CD4-positive, CD25-positive, alpha-beta regulatory T cell (primary cell): ENCODE measurements around the gene ANXA2. TPM values are rescaled to one million over a fixed set of nuclear protein-coding genes. Genes with fewer than 3 reads are reported as not detected.
A peak's percentile ranks its signal among the peaks of the same experiment; 100 is the strongest.

ENCODE experiments used
- ATAC-seq, 2 donors: fragments of 150-1000 bp; cut with Tn5 transposase; one replicate each; pipeline ENCODE4 v1.10.0; 2021; ENCODE audit warnings: low read depth in 2 of 2, moderate number of reproducible peaks in 2 of 2, moderate library complexity in 1 of 2
- DNase-seq, 3 donors: peaks; one replicate each; pipeline versions ENCODE4 v3.0.0 to v3.0.0-alpha.2; 2012 to 2022; ENCODE audit warnings: mixed read lengths in 1 of 3
- H3K27ac ChIP-seq: one replicate; pipeline ENCODE4 v1.7.0; 2013; ENCODE audit warnings: mild to moderate bottlenecking, low read length; ENCODE audit not compliant: insufficient read depth, poor library complexity, severe bottlenecking
- H3K27me3 ChIP-seq: one replicate; pipeline ENCODE4 v1.7.0; 2013; ENCODE audit warnings: low read length; ENCODE audit not compliant: control insufficient read depth, insufficient read depth
- H3K36me3 ChIP-seq: one replicate; pipeline ENCODE4 v1.7.0; 2013; ENCODE audit warnings: mild to moderate bottlenecking, low read length, moderate library complexity; ENCODE audit not compliant: control insufficient read depth, insufficient read depth
- H3K4me1 ChIP-seq: 2 replicates; pipeline ENCODE4 v1.7.0; 2013; ENCODE audit warnings: mild to moderate bottlenecking, low read length; ENCODE audit not compliant: insufficient read depth, control insufficient read depth, poor library complexity, severe bottlenecking
- H3K4me3 ChIP-seq: one replicate; pipeline ENCODE4 v1.7.0; 2013; ENCODE audit warnings: low read depth, mild to moderate bottlenecking, low read length, moderate library complexity
- H3K9me3 ChIP-seq, 2 experiments: 1 replicate in 1 of 2; 2 replicates in 1 of 2; pipeline ENCODE4 v1.7.0; 2013; ENCODE audit warnings: low read length in 2 of 2, mild to moderate bottlenecking in 1 of 2, moderate library complexity in 1 of 2; ENCODE audit not compliant: control insufficient read depth in 2 of 2
- H3K27ac Mint-ChIP-seq, 3 donors: one replicate each; pipeline ENCODE4 v1.8.0; 2020 to 2022; ENCODE audit warnings: mild to moderate bottlenecking in 3 of 3, mixed read lengths in 3 of 3, moderate library complexity in 2 of 3
- H3K27me3 Mint-ChIP-seq: one replicate; pipeline ENCODE4 v1.8.0; 2022; ENCODE audit warnings: mild to moderate bottlenecking, mixed read lengths
- H3K36me3 Mint-ChIP-seq: one replicate; pipeline ENCODE4 v1.8.0; 2020; ENCODE audit warnings: mixed read lengths
- H3K4me1 Mint-ChIP-seq, 4 donors: one replicate each; pipeline ENCODE4 v1.8.0; 2020 to 2022; ENCODE audit warnings: mixed read lengths in 4 of 4, mild to moderate bottlenecking in 1 of 4
- H3K4me3 Mint-ChIP-seq, 4 donors: one replicate each; pipeline ENCODE4 v1.8.0; 2020 to 2022; ENCODE audit warnings: mild to moderate bottlenecking in 4 of 4, mixed read lengths in 4 of 4, moderate library complexity in 3 of 4
- H3K9me3 Mint-ChIP-seq, 7 donors: one replicate each; pipeline ENCODE4 v1.8.0; 2020 to 2022; ENCODE audit warnings: mixed read lengths in 7 of 7, mild to moderate bottlenecking in 3 of 7, moderate library complexity in 2 of 7
- polyA plus RNA-seq, 4 donors: library from polyadenylated mRNA; unstranded; fragments of 300-500 nt; fragmentation: Illumina TruSeq; gene quantifications; one replicate each; pipeline ENCODE4 v1.2.3, GENCODE V29; 2021
- total RNA-seq: library from RNA; stranded (reverse); gene quantifications from one replicate; pipeline ENCODE4 v1.2.3, GENCODE V29; 2022

ANXA2 gene
- 261 TPM for total RNA-seq
- 1,000 to 10,000 TPM in 2 of 4 donors, 100 to 1,000 TPM in 2; 681 to 1,236 (median 896) TPM for polyA plus RNA-seq

DNA sequence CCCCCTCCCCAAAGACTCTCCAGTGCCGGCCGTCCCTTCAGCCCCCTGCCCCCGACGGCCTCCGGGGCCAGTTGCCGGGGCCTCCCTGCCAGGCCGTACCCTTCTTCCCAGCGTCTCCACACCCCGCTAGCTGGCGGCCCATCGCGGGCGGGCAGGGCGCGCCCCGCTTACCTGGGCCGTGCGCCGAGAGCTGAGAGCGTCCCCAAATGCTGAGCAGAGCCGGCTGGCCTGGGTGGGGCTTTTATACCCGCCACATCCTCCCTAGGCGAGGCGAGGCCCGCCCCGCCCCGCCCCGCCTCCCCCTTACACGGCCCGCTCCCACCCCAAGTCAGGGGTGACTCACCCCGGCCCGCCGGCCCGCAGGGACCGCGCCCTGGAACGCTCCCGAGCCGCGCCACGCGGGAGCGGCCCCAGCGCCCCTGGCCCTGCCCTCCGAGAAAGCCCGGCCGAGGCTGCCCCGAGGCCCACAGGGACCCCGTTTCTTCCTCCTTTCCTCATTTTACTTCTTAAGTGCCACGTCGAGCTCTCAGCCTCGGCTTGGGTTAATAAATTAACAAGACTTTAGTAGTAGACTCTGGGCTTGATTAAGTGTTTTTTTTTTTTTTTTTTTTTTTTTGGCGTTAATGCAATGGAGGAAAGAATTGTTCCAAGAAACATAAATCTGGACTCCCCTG is at the start of gene ANXA2:
Gene ANXA2, minus strand, starts transcription at position 215 of the 674 bp plus-strand sequence. CDS start 11,911 bp downstream, outside the sequence.
- H3K4me1 Mint-ChIP-seq = peaks cover 24 to 57% (median 43%) of the 10 kb centered on the region in 4 donors

GRCh38 chr15:60444289-60444912 is 46.6 kb upstream of the ANXA2 start:
- H3K36me3 ChIP-seq = peaks cover 39% of the 10 kb centered on the region
- peak in 1 of 3 donors; percentile 6 for DNase-seq
- H3K27ac Mint-ChIP-seq = no peak overlapping the region
- no peak overlapping the region for H3K4me3 Mint-ChIP-seq
- no peaks in the 10 kb centered on the region for H3K9me3 Mint-ChIP-seq
- H3K27ac ChIP-seq = no peak overlapping the region
- H3K27me3 Mint-ChIP-seq = no peaks in the 10 kb centered on the region
- no peaks in the 10 kb centered on the region for H3K27me3 ChIP-seq
- peaks cover 6 to 12% (median 9%) of the 10 kb centered on the region in 4 donors for H3K4me1 Mint-ChIP-seq
- peaks cover 31% of the 10 kb centered on the region for H3K36me3 Mint-ChIP-seq
- H3K9me3 ChIP-seq = no peaks in the 10 kb centered on the region
- H3K4me3 ChIP-seq = no peak overlapping the region
- no peaks in the 10 kb centered on the region for H3K4me1 ChIP-seq
- ATAC-seq = no peak

More for the DNA sequence above, at the start of gene ANXA2:
- Mint-ChIP-seq H3K27ac (peak within 1 kb of the TSS; percentile 94 to 100 (median 95)), H3K9me3 (peaks cover 0 to 8% (median 0%) of the 10 kb centered on the region in 7 donors), H3K36me3 (peaks cover 20% of the 10 kb centered on the region), H3K27me3 (no peaks in the 10 kb centered on the region), H3K4me3 (peak within 1 kb of the TSS; percentile 94 to 98 (median 96))
- Histone ChIP-seq H3K4me1 (peaks cover 51% of the 10 kb centered on the region), H3K9me3 (no peaks in the 10 kb centered on the region), H3K36me3 (peaks cover 11% of the 10 kb centered on the region), H3K4me3 (peak within 1 kb of the TSS; percentile 89), H3K27ac (peak within 1 kb of the TSS; percentile 81), H3K27me3 (no peaks in the 10 kb centered on the region)
- DNase-seq = peak; percentile 79 to 93 (median 82)
- ATAC-seq = peak; percentile 80

- Mint-ChIP-seq H3K9me3 (no peaks in the 10 kb centered on the region), H3K4me3 (no peak overlapping the region), H3K27me3 (no peaks in the 10 kb centered on the region), H3K4me1 (peaks cover 6 to 13% (median 9%) of the 10 kb centered on the region in 4 donors), H3K27ac (no peak overlapping the region), H3K36me3 (peaks cover 26% of the 10 kb centered on the region)
- no peak overlapping the region for H3K4me3 ChIP-seq
- no peaks in the 10 kb centered on the region for H3K4me1 ChIP-seq
- no peak for ATAC-seq
- no peaks in the 10 kb centered on the region for H3K9me3 ChIP-seq
- H3K27me3 ChIP-seq = no peaks in the 10 kb centered on the region
- H3K27ac ChIP-seq = no peak overlapping the region
- H3K36me3 ChIP-seq = peaks cover 25% of the 10 kb centered on the region
- no peak for DNase-seq
These were observed 45.0 kb upstream of the ANXA2 start for GRCh38 chr15:60442763-60443162.

GRCh38 chr15:60442031-60442650 is 44.4 kb upstream of the ANXA2 start:
- Mint-ChIP-seq H3K4me1 (peaks cover 6 to 13% (median 9%) of the 10 kb centered on the region in 4 donors), H3K27ac (peak overlapping the region in 1 of 3 donors; percentile 67), H3K27me3 (no peaks in the 10 kb centered on the region), H3K9me3 (no peaks in the 10 kb centered on the region), H3K4me3 (no peak overlapping the region), H3K36me3 (peaks cover 24% of the 10 kb centered on the region)
- DNase-seq (no peak), ATAC-seq (no peak)
- H3K36me3 ChIP-seq = peaks cover 20% of the 10 kb centered on the region
- no peaks in the 10 kb centered on the region for H3K9me3 ChIP-seq
- H3K4me3 ChIP-seq = no peak overlapping the region
- no peaks in the 10 kb centered on the region for H3K27me3 ChIP-seq
- no peaks in the 10 kb centered on the region for H3K4me1 ChIP-seq
- no peak overlapping the region for H3K27ac ChIP-seq

DNA sequence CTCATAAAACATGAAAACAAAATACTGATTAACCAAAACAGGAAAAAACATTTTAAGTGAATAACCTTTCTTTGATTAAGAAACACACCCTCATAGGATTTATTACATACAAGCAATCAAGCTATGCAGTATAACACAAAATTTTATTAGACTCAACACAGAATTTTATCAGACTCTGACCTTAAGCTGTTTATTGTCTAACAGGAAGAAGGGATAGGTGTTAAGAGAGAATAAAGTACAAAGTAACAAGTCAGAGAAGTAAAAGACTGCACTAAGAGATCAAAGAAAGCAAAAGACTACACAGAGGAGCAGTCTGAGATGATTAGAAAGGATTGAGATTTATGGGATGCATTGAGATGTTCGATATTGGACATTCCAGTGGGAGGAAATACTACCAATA is 43.5 kb upstream of the ANXA2 start:
- H3K36me3 Mint-ChIP-seq = peaks cover 16% of the 10 kb centered on the region
- DNase-seq = no peak
- no peaks in the 10 kb centered on the region for H3K4me1 ChIP-seq
- H3K27me3 Mint-ChIP-seq = no peaks in the 10 kb centered on the region
- no peaks in the 10 kb centered on the region for H3K27me3 ChIP-seq
- no peak overlapping the region for H3K4me3 ChIP-seq
- H3K9me3 ChIP-seq = no peaks in the 10 kb centered on the region
- no peak for ATAC-seq
- H3K27ac ChIP-seq = no peak overlapping the region
- H3K9me3 Mint-ChIP-seq = no peaks in the 10 kb centered on the region
- H3K4me1 Mint-ChIP-seq = peaks cover 6 to 13% (median 9%) of the 10 kb centered on the region in 4 donors
- H3K36me3 ChIP-seq = peaks cover 18% of the 10 kb centered on the region
- H3K4me3 Mint-ChIP-seq = no peak overlapping the region
- peak overlapping the region in 2 of 3 donors; percentile 1 to 16 for H3K27ac Mint-ChIP-seq

DNA sequence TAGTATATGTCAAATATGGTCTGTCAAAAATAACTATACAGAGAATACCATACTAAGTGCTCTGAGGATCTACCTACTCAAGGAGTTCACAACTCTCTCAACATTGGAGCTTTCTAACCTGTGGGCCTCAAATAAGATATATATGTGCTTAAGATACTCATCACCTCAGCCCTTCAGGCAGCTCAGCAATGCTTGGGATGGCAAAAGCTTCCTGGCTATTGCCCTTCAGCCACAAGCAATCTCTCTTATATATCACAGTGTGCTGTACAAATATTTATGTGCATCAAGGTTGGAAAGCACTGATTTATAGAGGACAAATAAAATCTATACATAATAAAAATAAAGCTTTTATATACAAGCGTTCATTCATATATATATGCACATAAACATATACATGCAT is 40.9 kb upstream of the ANXA2 start:
- Histone ChIP-seq H3K27me3 (no peaks in the 10 kb centered on the region), H3K4me1 (no peaks in the 10 kb centered on the region), H3K9me3 (no peaks in the 10 kb centered on the region), H3K36me3 (peaks cover 30% of the 10 kb centered on the region), H3K27ac (no peak overlapping the region), H3K4me3 (no peak overlapping the region)
- no peak overlapping the region for H3K4me3 Mint-ChIP-seq
- ATAC-seq = no peak
- H3K27me3 Mint-ChIP-seq = no peaks in the 10 kb centered on the region
- DNase-seq = no peak
- H3K4me1 Mint-ChIP-seq = peaks cover 6 to 19% (median 12%) of the 10 kb centered on the region in 4 donors
- H3K27ac Mint-ChIP-seq = no peak overlapping the region
- H3K36me3 Mint-ChIP-seq = peaks cover 17% of the 10 kb centered on the region
- no peaks in the 10 kb centered on the region for H3K9me3 Mint-ChIP-seq

DNA sequence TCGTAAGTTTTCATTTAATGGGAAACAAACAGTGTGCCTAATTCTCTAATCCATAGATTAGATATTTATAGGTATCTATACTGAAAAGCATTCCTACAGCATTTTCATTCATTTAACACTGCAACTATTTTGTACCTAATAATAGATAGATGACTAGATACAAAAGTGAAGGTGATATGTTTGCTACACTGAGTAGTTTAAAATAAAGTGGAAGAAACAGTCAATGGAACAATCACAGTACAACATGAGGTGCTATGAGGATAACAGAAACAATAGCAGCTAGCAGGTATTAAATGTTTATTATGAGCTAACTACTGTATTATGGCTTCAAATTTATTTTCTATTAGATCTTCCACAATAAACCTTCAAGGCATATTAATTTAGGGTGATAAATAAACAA is 31.1 kb upstream of the ANXA2 start:
- DNase-seq = no peak
- no peak for ATAC-seq
- H3K4me1 Mint-ChIP-seq = peaks cover 0 to 5% (median 3%) of the 10 kb centered on the region in 4 donors
- H3K27ac Mint-ChIP-seq = no peak overlapping the region
- no peak overlapping the region for H3K4me3 Mint-ChIP-seq
- Histone ChIP-seq H3K9me3 (no peaks in the 10 kb centered on the region), H3K27ac (no peak overlapping the region), H3K36me3 (peaks cover 21% of the 10 kb centered on the region), H3K27me3 (no peaks in the 10 kb centered on the region), H3K4me3 (no peak overlapping the region), H3K4me1 (no peaks in the 10 kb centered on the region)
- H3K9me3 Mint-ChIP-seq = no peaks in the 10 kb centered on the region
- H3K36me3 Mint-ChIP-seq = peaks cover 24% of the 10 kb centered on the region
- H3K27me3 Mint-ChIP-seq = no peaks in the 10 kb centered on the region
